B cell (primary cell): ENCODE data around the gene DTX4.

ENCODE experiments used
- CTCF ChIP-seq: fragments of 200-600 bp; IDR thresholded peaks from one replicate; pipeline ENCODE4 v1.8.0; 2022; ENCODE audit warnings: antibody characterized with exemption, mild to moderate bottlenecking
- EZH2 ChIP-seq: IDR thresholded peaks from 2 replicates; pipeline ENCODE4 v1.6.1; 2012; ENCODE audit warnings: borderline replicate concordance, low read depth, mild to moderate bottlenecking, moderate library complexity, low read length; ENCODE audit not compliant: insufficient read depth, poor library complexity, severe bottlenecking

DNA sequence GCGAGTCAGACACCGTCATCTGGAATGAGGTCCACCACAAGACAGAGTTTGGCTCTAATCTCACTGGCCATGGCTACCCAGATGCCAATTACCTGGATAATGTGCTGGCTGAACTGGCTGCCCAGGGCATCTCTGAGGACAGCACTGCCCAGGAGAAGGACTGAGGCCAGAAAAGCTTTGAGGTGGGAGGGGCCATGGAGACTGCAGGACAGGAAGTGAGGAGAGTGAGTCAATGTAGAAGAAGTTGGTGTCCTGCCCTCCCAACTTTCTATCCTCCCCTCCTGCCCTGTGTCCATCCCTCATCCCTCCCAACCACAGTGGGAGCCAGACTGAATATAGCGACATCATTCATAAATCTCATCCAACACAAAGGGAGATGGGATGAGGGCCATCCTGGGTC lies 32.8 kb downstream of the DTX4 start:
- TF ChIP-seq CTCF (no peak), EZH2 (no peak)
